K562 (cell line): ENCODE results near the gene SMC4. TPM values are rescaled to one million over a fixed set of nuclear protein-coding genes. Genes with fewer than 3 reads are reported as not detected.
A peak's percentile ranks its signal among the peaks of the same experiment; 100 is the strongest.

Experiments
- ATAC-seq: fragments of 200-7000 bp; cut with Tn5 transposase; 3 replicates; pipeline ENCODE4 v1.9.1; 2020; ENCODE audit warnings: moderate library complexity
- BruUV-seq: library from RNA; stranded (reverse); fragments of 400-500 nt; replicated peaks from 2 replicates; lab custom pipeline; 2021; lab: Mats Ljungman, UMichigan
- CTCF ChIA-PET: fragments of 300-600 bp; formaldehyde crosslinking; extraction: SDS; loops from one replicate; lab custom pipeline; 2021; ENCODE audit warnings: low intra/inter-chr PET ratio; lab: Yijun Ruan, JAX
- POLR2A ChIA-PET: fragments of 300-600, 350-650 bp; sonication (Branson Sonifier 250); formaldehyde crosslinking; extraction: SDS; loops from one replicate; lab custom pipeline; 2021; ENCODE audit warnings: antibody characterized with exemption, inconsistent platforms; lab: Yijun Ruan, JAX
- DNase-seq, 4 experiments: peaks; one replicate each; pipeline versions ENCODE4 v3.0.0 to v3.0.0-alpha.2; 2011 to 2018; ENCODE audit warnings: low spot score in 3 of 4, mixed read lengths in 3 of 4; ENCODE audit errors: extremely low read depth in 1 of 4
- FAIRE-seq: peaks from 2 replicates; lab custom pipeline; 2011; peaks lifted over from hg19 to GRCh38; lab: Jason Lieb, UNC
- H2AFZ ChIP-seq: 2 replicates; pipeline ENCODE4 v1.6.0; 2011; ENCODE audit warnings: low read depth, low read length, control low read depth, inconsistent platforms
- H3K27ac ChIP-seq: fragments of 200-600 bp; 3 replicates; pipeline ENCODE4 v1.8.0; 2011; ENCODE audit warnings: low read depth, mild to moderate bottlenecking, control low read depth, inconsistent platforms, low read length, moderate library complexity, mixed read lengths; ENCODE audit errors: extremely low read depth
- H3K27me3 ChIP-seq, 2 experiments: fragments of 300-600 bp in 1 of 2; 2 replicates in 1 of 2; 3 replicates in 1 of 2; pipeline versions ENCODE4 v1.6.0 to v1.8.0; 2011; ENCODE audit warnings: inconsistent platforms in 2 of 2, low read length in 2 of 2, mild to moderate bottlenecking in 1 of 2, mixed read lengths in 1 of 2, moderate library complexity in 1 of 2; ENCODE audit not compliant: control insufficient read depth in 2 of 2, insufficient read depth in 2 of 2
- H3K36me3 ChIP-seq: fragments of 300-600 bp; 3 replicates; pipeline ENCODE4 v1.8.0; 2011; ENCODE audit warnings: mild to moderate bottlenecking, low read length, inconsistent platforms; ENCODE audit not compliant: control insufficient read depth, insufficient read depth
- H3K4me1 ChIP-seq, 2 experiments: fragments of 200-600 bp in 1 of 2; replicated peaks in 1 of 2; 2 replicates in 1 of 2; 3 replicates in 1 of 2; pipeline versions ENCODE4 v1.5.1 to v1.8.0; 2011; ENCODE audit warnings: inconsistent platforms in 2 of 2, low read length in 2 of 2, mild to moderate bottlenecking in 1 of 2, mixed read lengths in 1 of 2, moderate library complexity in 1 of 2; ENCODE audit not compliant: control insufficient read depth in 2 of 2, insufficient read depth in 2 of 2
- H3K4me2 ChIP-seq: 2 replicates; pipeline ENCODE4 v1.6.1; 2011; ENCODE audit warnings: low read length, control low read depth, inconsistent platforms, mixed read lengths; ENCODE audit not compliant: insufficient read depth
- H3K4me3 ChIP-seq: fragments of 200-600 bp; sonication (generic), shearing (Covaris generic); 2 replicates; pipeline ENCODE4 v1.5.1; 2016; ENCODE audit warnings: control low read depth, inconsistent platforms
- H3K79me2 ChIP-seq: fragments of 200-600 bp; 3 replicates; pipeline ENCODE4 v1.8.0; 2011; ENCODE audit warnings: low read length, inconsistent platforms; ENCODE audit not compliant: control insufficient read depth, insufficient read depth
- H3K9ac ChIP-seq, 2 experiments: 2 replicates each; pipeline versions ENCODE4 v1.6.0 to v1.6.1; 2011; ENCODE audit warnings: low read depth in 2 of 2, low read length in 2 of 2, control low read depth in 1 of 2, inconsistent platforms in 1 of 2, mild to moderate bottlenecking in 1 of 2, mixed read lengths in 1 of 2; ENCODE audit not compliant: insufficient read depth in 1 of 2
- H3K9me1 ChIP-seq: one replicate; pipeline ENCODE4 v1.6.0; 2011; ENCODE audit warnings: inconsistent platforms, mild to moderate bottlenecking, low read length, moderate library complexity; ENCODE audit not compliant: control insufficient read depth, insufficient read depth
- H3K9me3 ChIP-seq: replicated peaks from 2 replicates; pipeline ENCODE4 v1.5.1; 2011; ENCODE audit warnings: low read depth, low read length, inconsistent platforms; ENCODE audit not compliant: control insufficient read depth, insufficient read depth
- H4K20me1 ChIP-seq: replicated peaks from 2 replicates; pipeline ENCODE4 v1.6.1; 2011; ENCODE audit warnings: low read length, inconsistent platforms, mixed read lengths; ENCODE audit not compliant: control insufficient read depth, insufficient read depth
- CBFA2T2 ChIP-seq: fragments of 450-650 bp; conservative IDR thresholded peaks from 2 replicates; pipeline ENCODE4 v1.6.1; 2017; ENCODE audit warnings: mild to moderate bottlenecking
- CCNT2 ChIP-seq: IDR thresholded peaks from 2 replicates; pipeline ENCODE4 v1.6.1; 2011; ENCODE audit warnings: borderline replicate concordance, low read depth, mild to moderate bottlenecking, moderate library complexity, mixed read lengths, low read length; ENCODE audit not compliant: insufficient read length; ENCODE audit errors: extremely low read depth
- DPF2 ChIP-seq: fragments of 450-650 bp; IDR thresholded peaks from 2 replicates; pipeline ENCODE4 v1.6.1; 2016
- FOSL1 ChIP-seq: fragments of 200-800 bp; sonication (Bioruptor generic); conservative IDR thresholded peaks from 2 replicates; pipeline ENCODE4 v1.6.1; 2016; ENCODE audit warnings: missing genetic modification characterization, missing compliant biosample characterization
- FOXJ2 ChIP-seq: fragments of 200-800 bp; sonication (Bioruptor generic); IDR thresholded peaks from 2 replicates; pipeline ENCODE4 v1.6.1; 2016; ENCODE audit warnings: missing genetic modification characterization, missing compliant biosample characterization
- NFE2 ChIP-seq: IDR thresholded peaks from 2 replicates; pipeline ENCODE4 v1.6.1; 2014; ENCODE audit warnings: antibody characterized with exemption, low read depth
- RBM34 ChIP-seq: fragments of 200-400 bp; formaldehyde crosslinking; IDR thresholded peaks from 2 replicates; pipeline ENCODE4 v1.6.1; 2018; ENCODE audit warnings: low read length, borderline replicate concordance; ENCODE audit not compliant: insufficient read depth
- RCOR1 ChIP-seq, 2 experiments: IDR thresholded peaks; 2 replicates each; pipeline ENCODE4 v1.6.1; 2012; ENCODE audit warnings: low read depth in 2 of 2, low read length in 2 of 2, borderline replicate concordance in 1 of 2, improper control_type of control experiment in 1 of 2
- SMARCA4 ChIP-seq: fragments of 450-650 bp; IDR thresholded peaks from 2 replicates; pipeline ENCODE4 v1.6.1; 2016
- SMARCB1 ChIP-seq: IDR thresholded peaks from 2 replicates; pipeline ENCODE4 v1.6.1; 2011; ENCODE audit warnings: improper control_type of control experiment, low read depth; ENCODE audit not compliant: insufficient read length
- SMARCC2 ChIP-seq: fragments of 450-650 bp; IDR thresholded peaks from 2 replicates; pipeline ENCODE4 v1.6.1; 2017; ENCODE audit warnings: antibody characterized with exemption, moderate library complexity, mild to moderate bottlenecking, low read depth
- STAT5A ChIP-seq: IDR thresholded peaks from 2 replicates; pipeline ENCODE4 v1.6.1; 2012; ENCODE audit warnings: low read length, inconsistent platforms, borderline replicate concordance
- TCF3 ChIP-seq: sonication (generic); formaldehyde crosslinking; IDR thresholded peaks from 2 replicates; pipeline ENCODE4 v1.4.0; 2020; ENCODE audit warnings: mild to moderate bottlenecking, missing genetic modification reagents
- TEAD4 ChIP-seq, 2 experiments: sonication (generic) in 1 of 2; formaldehyde crosslinking in 1 of 2; IDR thresholded peaks; 2 replicates each; pipeline versions ENCODE4 v1.6.1 to v1.8.0; 2012 to 2022; ENCODE audit warnings: borderline replicate concordance in 1 of 2, inconsistent platforms in 1 of 2, low read length in 1 of 2, mild to moderate bottlenecking in 1 of 2, missing genetic modification reagents in 1 of 2
- ZNF24 ChIP-seq: fragments of 450-650 bp; IDR thresholded peaks from 2 replicates; pipeline ENCODE4 v1.6.1; 2016
- WGBS: fragments of 100-300 bp; shearing (Covaris generic); methylation state at CpG from one replicate; pipeline ENCODE4 v1.1.6; 2016; ENCODE audit warnings: low coverage, mixed read lengths; ENCODE audit not compliant: insufficient coverage; ENCODE audit errors: missing lambda C conversion rate; 5-methylcytosine and 5-hydroxymethylcytosine counted together
- in situ Hi-C: fragments of 300-500 bp; cut with MboI; formaldehyde crosslinking; loops from 4 replicates; pipeline ENCODE4 v1.15.0; 2018; ENCODE audit warnings: inconsistent platforms, mixed read lengths
- intact Hi-C: fragments of 100-400 bp; cut with micrococcal nuclease; formaldehyde crosslinking; loops from 2 replicates; pipeline ENCODE4 v1.14.2; 2022
- polyA plus RNA-seq, 8 experiments: library from polyadenylated mRNA; depleted of rRNA in 4 of 8; stranded (reverse) in 5 of 8; unstranded in 3 of 8; fragments of >200 nt; fragmentation: Nextera tagmentation in 2 of 8; fragmentation: Illumina TruSeq in 1 of 8; extraction: Ambion mirVana in 2 of 8; extraction: Trizol in 1 of 8; gene quantifications; 2 replicates each; pipeline versions ENCODE4 v1.2.1 to v1.2.3, GENCODE V29; 2011 to 2014; ENCODE audit warnings: inconsistent platforms in 1 of 8, missing spikeins in 1 of 8
- total RNA-seq, 7 experiments: library from RNA; depleted of rRNA in 6 of 7; stranded (reverse); fragments of >200 nt in 6 of 7; fragmentation: Illumina TruSeq in 2 of 7; extraction: Trizol in 2 of 7; gene quantifications; 2 replicates each; pipeline versions ENCODE4 v1.2.1 to v1.2.3, GENCODE V29; 2011 to 2021; ENCODE audit warnings: low replicate concordance in 1 of 7
- TF ChIP-seq, protein P1 (sequence below): IDR thresholded peaks from 2 replicates; pipeline ENCODE4 v1.6.1; 2012; ENCODE audit warnings: low read depth, low read length, improper control_type of control experiment, borderline replicate concordance
- TF ChIP-seq, protein P2 (sequence below): sonication (generic); IDR thresholded peaks from 2 replicates; pipeline ENCODE4 v1.6.1; 2016
- TF ChIP-seq, protein P3 (sequence below): sonication (generic); formaldehyde crosslinking; IDR thresholded peaks from 2 replicates; pipeline ENCODE4 v1.8.1; 2022; ENCODE audit warnings: missing genetic modification reagents

SMC4 gene
- total and polyA plus RNA-seq, 9 of the 15 experiments (the other 6 are each of a cell fraction or from before 2014, with no cell fraction given) = 87.9 to 347 (median 176) TPM

DNA sequence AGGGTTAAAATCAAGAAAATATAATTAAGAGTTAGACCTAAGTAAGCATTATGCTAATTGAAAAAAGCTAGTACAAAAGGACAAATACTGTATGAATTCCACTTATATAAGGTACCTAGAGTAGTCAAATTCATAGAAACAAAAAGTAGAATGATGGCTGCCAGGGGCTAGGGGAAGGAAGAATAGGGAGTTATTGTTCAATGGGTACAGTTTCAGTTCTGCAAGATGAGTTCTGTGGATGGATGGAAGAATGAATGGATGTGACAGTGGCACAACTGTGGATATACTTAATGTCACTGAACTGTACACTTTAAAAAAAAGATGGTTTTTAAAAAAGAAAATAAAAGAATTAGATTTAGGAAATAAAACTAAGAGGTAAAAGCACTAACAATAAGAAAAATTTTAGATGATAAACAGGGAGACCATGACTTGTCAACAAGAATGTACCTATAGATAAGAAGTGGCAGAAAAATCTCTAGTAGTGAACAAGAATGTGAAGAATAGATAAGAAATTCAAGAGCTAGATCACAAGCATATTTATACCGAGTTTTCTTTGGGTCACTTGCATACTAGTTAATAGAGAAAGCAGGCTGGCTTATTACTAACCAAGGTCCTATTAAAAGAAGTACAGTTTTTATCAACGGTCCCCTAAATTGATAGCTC lies 6.0 kb upstream of the SMC4 start:
- Histone ChIP-seq H3K9me3 (no peaks in the 10 kb centered on the region), H3K79me2 (peaks cover 41% of the 10 kb centered on the region), H2AFZ (peak overlapping the region; percentile 61), H3K36me3 (no peaks in the 10 kb centered on the region), H4K20me1 (no peaks in the 10 kb centered on the region), H3K4me1 (peaks cover 9 to 33% of the 10 kb centered on the region in 2 experiments; a peak in 4 of 5 replicates), H3K27ac (peak overlapping the region; percentile 77), H3K4me2 (peak overlapping the region; percentile 66), H3K27me3 (no peaks in the 10 kb centered on the region), H3K9me1 (no peaks in the 10 kb centered on the region), H3K4me3 (no peak overlapping the region), H3K9ac (peak overlapping the region in 1 of 2 experiments; percentile 55; a peak in 2 of 4 replicates)
- CTCF ChIA-PET = no interaction called here
- in situ Hi-C loops = no loop called here
- FAIRE-seq (no peak), DNase-seq (peak in 2 of 4 experiments; percentile 17 to 36), ATAC-seq (peak; percentile 32)
- BruUV-seq = no TSS peak
- POLR2A ChIA-PET = interaction anchor here (0.6 to 1.8 kb wide), 3 partner anchors 10 to 17 kb away, joined by 3 to 6 read pairs (median 4); no protein-coding TSS in a partner anchor
- intact Hi-C loops = no loop called here
- 0% methylated on average over 2 of the region's 2 CpGs for WGBS
- TF ChIP-seq FOSL1 (peak; percentile 63), TEAD4 (IDR thresholded peaks at IDR 0.05; ENCODE audit: low read length) (peak; percentile 86), TEAD4 (CRISPR knock-in tag; IDR thresholded peaks at IDR 0.05; ENCODE audit: borderline replicate concordance) (no peak), TCF3 (CRISPR knock-in tag) (peak; percentile 57), RBM34 (no peak), STAT5A (peak; percentile 32; the same call in 1 of the 2 replicates), SMARCC2 (peak; percentile 70; the same call in 1 of the 2 replicates), DPF2 (peak; percentile 90), ZNF24 (no peak), RCOR1 (IDR thresholded peaks at IDR 0.05; ENCODE audit: borderline replicate concordance in 1 of 2, low read depth in 2 of 2, low read length in 2 of 2) (peak in 1 of 2 experiments; percentile 51; a peak in 2 of 4 replicates), SMARCB1 (peak; percentile 97), FOXJ2 (peak; percentile 75; the same call in 1 of the 2 replicates), CCNT2 (peak; percentile 38), CBFA2T2 (peak; percentile 79), SMARCA4 (peak; percentile 79; the same call in 1 of the 2 replicates), NFE2 (0 out of 2 replicates have a peak, but pooled peaks have one; percentile 5)
- TF ChIP-seq, protein P1, sequence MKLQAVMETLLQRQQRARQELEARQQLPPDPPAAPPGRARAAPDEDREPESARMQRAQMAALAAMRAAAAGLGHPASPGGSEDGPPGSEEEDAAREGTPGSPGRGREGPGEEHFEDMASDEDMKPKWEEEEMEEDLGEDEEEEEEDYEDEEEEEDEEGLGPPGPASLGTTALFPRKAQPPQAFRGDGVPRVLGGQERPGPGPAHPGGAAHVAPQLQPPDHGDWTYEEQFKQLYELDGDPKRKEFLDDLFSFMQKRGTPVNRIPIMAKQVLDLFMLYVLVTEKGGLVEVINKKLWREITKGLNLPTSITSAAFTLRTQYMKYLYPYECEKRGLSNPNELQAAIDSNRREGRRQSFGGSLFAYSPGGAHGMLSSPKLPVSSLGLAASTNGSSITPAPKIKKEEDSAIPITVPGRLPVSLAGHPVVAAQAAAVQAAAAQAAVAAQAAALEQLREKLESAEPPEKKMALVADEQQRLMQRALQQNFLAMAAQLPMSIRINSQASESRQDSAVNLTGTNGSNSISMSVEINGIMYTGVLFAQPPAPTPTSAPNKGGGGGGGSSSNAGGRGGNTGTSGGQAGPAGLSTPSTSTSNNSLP = 0 out of 2 replicates have a peak, but pooled peaks have one; percentile 20
- TF ChIP-seq, protein P2, sequence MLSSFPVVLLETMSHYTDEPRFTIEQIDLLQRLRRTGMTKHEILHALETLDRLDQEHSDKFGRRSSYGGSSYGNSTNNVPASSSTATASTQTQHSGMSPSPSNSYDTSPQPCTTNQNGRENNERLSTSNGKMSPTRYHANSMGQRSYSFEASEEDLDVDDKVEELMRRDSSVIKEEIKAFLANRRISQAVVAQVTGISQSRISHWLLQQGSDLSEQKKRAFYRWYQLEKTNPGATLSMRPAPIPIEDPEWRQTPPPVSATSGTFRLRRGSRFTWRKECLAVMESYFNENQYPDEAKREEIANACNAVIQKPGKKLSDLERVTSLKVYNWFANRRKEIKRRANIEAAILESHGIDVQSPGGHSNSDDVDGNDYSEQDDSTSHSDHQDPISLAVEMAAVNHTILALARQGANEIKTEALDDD = peak; percentile 87
- TF ChIP-seq, protein P3, sequence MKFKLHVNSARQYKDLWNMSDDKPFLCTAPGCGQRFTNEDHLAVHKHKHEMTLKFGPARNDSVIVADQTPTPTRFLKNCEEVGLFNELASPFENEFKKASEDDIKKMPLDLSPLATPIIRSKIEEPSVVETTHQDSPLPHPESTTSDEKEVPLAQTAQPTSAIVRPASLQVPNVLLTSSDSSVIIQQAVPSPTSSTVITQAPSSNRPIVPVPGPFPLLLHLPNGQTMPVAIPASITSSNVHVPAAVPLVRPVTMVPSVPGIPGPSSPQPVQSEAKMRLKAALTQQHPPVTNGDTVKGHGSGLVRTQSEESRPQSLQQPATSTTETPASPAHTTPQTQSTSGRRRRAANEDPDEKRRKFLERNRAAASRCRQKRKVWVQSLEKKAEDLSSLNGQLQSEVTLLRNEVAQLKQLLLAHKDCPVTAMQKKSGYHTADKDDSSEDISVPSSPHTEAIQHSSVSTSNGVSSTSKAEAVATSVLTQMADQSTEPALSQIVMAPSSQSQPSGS (CRISPR knock-in tag) = no peak
